ENCODE data around the gene MYO5B.
"Not testable (repeated sequence)": the region's sequence is repeated elsewhere in the genome, so short reads cannot be mapped to it uniquely, and the experiment has no call there.

MYO5B gene

GRCh38 chr18:50194631-50195532 is at the start of gene MYO5B:
MYO5B (minus strand) TSS chr18:50195147; CDS start chr18:50194793, 354 bp downstream.
- DNase-seq (ENCODE audit: low spot score): peak; percentile 85

GRCh38 chr18:50241768-50242167 is 46.8 kb upstream of the MYO5B start:
- DNase-seq (ENCODE audit: low spot score): not testable (repeated sequence)

GRCh38 chr18:50240080-50240563 is 45.2 kb upstream of the MYO5B start:
- no peak for DNase-seq (ENCODE audit: low spot score)

- no peak for DNase-seq (ENCODE audit: low spot score)
These were observed 37.5 kb upstream of the MYO5B start for GRCh38 chr18:50232419-50232818.

GRCh38 chr18:50231621-50232020 is 36.7 kb upstream of the MYO5B start:
- no peak for DNase-seq (ENCODE audit: low spot score)

GRCh38 chr18:50220249-50220648 is 25.3 kb upstream of the MYO5B start:
- not testable (repeated sequence) for DNase-seq (ENCODE audit: low spot score)

GRCh38 chr18:50218432-50219197 is 23.7 kb upstream of the MYO5B start:
- DNase-seq (ENCODE audit: low spot score): peak; percentile 52

GRCh38 chr18:50209311-50209710 is 14.4 kb upstream of the MYO5B start:
- no peak for DNase-seq (ENCODE audit: low spot score)

GRCh38 chr18:50207722-50208121 is 12.8 kb upstream of the MYO5B start:
- DNase-seq (ENCODE audit: low spot score): no peak

GRCh38 chr18:50203801-50204604 is 9.1 kb upstream of the MYO5B start:
- DNase-seq (ENCODE audit: low spot score): no peak

GRCh38 chr18:50201476-50202018 is 6.6 kb upstream of the MYO5B start:
- DNase-seq (ENCODE audit: low spot score): no peak

GRCh38 chr18:50199921-50200320 is 5.0 kb upstream of the MYO5B start:
- no peak for DNase-seq (ENCODE audit: low spot score)

- no peak for DNase-seq (ENCODE audit: low spot score)
These were observed 4.5 kb upstream of the MYO5B start for GRCh38 chr18:50199346-50199855.

GRCh38 chr18:50196261-50196660 is 1.3 kb upstream of the MYO5B start:
- no peak for DNase-seq (ENCODE audit: low spot score)

- no peak for DNase-seq (ENCODE audit: low spot score)
These were observed 742 bp upstream of the MYO5B start for GRCh38 chr18:50195689-50196088.

- DNase-seq (ENCODE audit: low spot score): no peak
These were observed 934 bp downstream of the MYO5B start for GRCh38 chr18:50193796-50194630.

GRCh38 chr18:50192995-50193795 is 1.8 kb downstream of the MYO5B start:
- no peak for DNase-seq (ENCODE audit: low spot score)

GRCh38 chr18:50190926-50191325 is 4.0 kb downstream of the MYO5B start:
- DNase-seq (ENCODE audit: low spot score): no peak

GRCh38 chr18:50190236-50190635 is 4.7 kb downstream of the MYO5B start:
- no peak for DNase-seq (ENCODE audit: low spot score)

- no peak for DNase-seq (ENCODE audit: low spot score)
These were observed 5.8 kb downstream of the MYO5B start for GRCh38 chr18:50189160-50189559.

Data from germinal center (tissue), 1 donor.